ENCODE data around the gene TRAP1.

Gene TRAP1

GRCh38 chr16:3755249-3755648, 37.9 kb upstream of the TRAP1 start:
- no peak overlapping the region for H3K27ac ChIP-seq (ENCODE audit: low read length)
- H3K9ac ChIP-seq (ENCODE audit: low read length): no peak overlapping the region
- H3K79me2 ChIP-seq (ENCODE audit: low read length): no peaks in the 10 kb centered on the region
- H4K20me1 ChIP-seq (ENCODE audit: insufficient read depth, low read length): 0 out of 2 replicates have a peak, but pooled peaks cover 5% of the 10 kb centered on the region
- no peak overlapping the region for H3K4me3 ChIP-seq (ENCODE audit: low read length)
- H3K36me3 ChIP-seq (replicated peaks; ENCODE audit: low read depth, low read length): peaks cover 35% of the 10 kb centered on the region
- no peaks in the 10 kb centered on the region for H3K27me3 ChIP-seq (ENCODE audit: low read depth, low read length)
- no peak for TF ChIP-seq CTCF (IDR thresholded peaks at IDR 0.05; ENCODE audit: low read depth, low read length)
- no peak for TF ChIP-seq EZH2phosphoT487 (IDR thresholded peaks at IDR 0.05; ENCODE audit: low read depth)
- H3K9me3 ChIP-seq (ENCODE audit: insufficient read depth, low read length): no peaks in the 10 kb centered on the region
- no peak overlapping the region for H2AFZ ChIP-seq (ENCODE audit: low read depth, low read length)
- no peaks in the 10 kb centered on the region for H3K4me1 ChIP-seq (ENCODE audit: low read length)
- no peak overlapping the region for H3K4me2 ChIP-seq (ENCODE audit: low read length)

DNA sequence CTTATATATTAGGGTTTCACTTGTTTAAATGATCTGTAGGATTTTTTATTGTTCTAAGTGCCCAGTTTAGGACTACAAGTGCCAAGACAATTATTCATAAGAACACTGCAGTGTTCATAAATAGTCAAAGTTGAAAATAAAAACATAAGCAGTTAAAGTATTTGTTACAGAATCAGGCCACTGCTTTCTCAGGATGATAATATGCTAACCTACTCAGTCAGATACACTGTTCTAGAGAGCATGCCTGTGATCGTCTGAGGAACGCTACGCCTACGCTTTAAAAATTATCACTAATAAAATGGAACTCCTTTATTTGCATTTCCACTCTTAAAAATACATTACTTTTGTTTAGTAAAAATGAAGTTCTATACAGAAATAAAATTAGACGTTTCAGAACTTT, 37.4 kb upstream of the TRAP1 start:
- Histone ChIP-seq H3K79me2 (ENCODE audit: low read length) (no peaks in the 10 kb centered on the region), H4K20me1 (ENCODE audit: insufficient read depth, low read length) (0 out of 2 replicates have a peak, but pooled peaks cover 5% of the 10 kb centered on the region), H3K27me3 (ENCODE audit: low read depth, low read length) (no peaks in the 10 kb centered on the region), H3K4me1 (ENCODE audit: low read length) (no peaks in the 10 kb centered on the region), H3K27ac (ENCODE audit: low read length) (no peak overlapping the region), H3K4me2 (ENCODE audit: low read length) (no peak overlapping the region), H3K36me3 (replicated peaks; ENCODE audit: low read depth, low read length) (peaks cover 35% of the 10 kb centered on the region), H3K9ac (ENCODE audit: low read length) (no peak overlapping the region), H2AFZ (ENCODE audit: low read depth, low read length) (no peak overlapping the region), H3K4me3 (ENCODE audit: low read length) (no peak overlapping the region), H3K9me3 (ENCODE audit: insufficient read depth, low read length) (no peaks in the 10 kb centered on the region)
- TF ChIP-seq CTCF (IDR thresholded peaks at IDR 0.05; ENCODE audit: low read depth, low read length): no peak
- TF ChIP-seq EZH2phosphoT487 (IDR thresholded peaks at IDR 0.05; ENCODE audit: low read depth): no peak

GRCh38 chr16:3754081-3754703, 36.9 kb upstream of the TRAP1 start:
- no peaks in the 10 kb centered on the region for H3K79me2 ChIP-seq (ENCODE audit: low read length)
- TF ChIP-seq CTCF (IDR thresholded peaks at IDR 0.05; ENCODE audit: low read depth, low read length) (no peak), EZH2phosphoT487 (IDR thresholded peaks at IDR 0.05; ENCODE audit: low read depth) (no peak)
- H3K4me2 ChIP-seq (ENCODE audit: low read length): no peak overlapping the region
- H2AFZ ChIP-seq (ENCODE audit: low read depth, low read length): no peak overlapping the region
- no peaks in the 10 kb centered on the region for H3K9me3 ChIP-seq (ENCODE audit: insufficient read depth, low read length)
- H3K27me3 ChIP-seq (ENCODE audit: low read depth, low read length): no peaks in the 10 kb centered on the region
- peaks cover 35% of the 10 kb centered on the region for H3K36me3 ChIP-seq (replicated peaks; ENCODE audit: low read depth, low read length)
- H3K9ac ChIP-seq (ENCODE audit: low read length): no peak overlapping the region
- H3K4me3 ChIP-seq (ENCODE audit: low read length): no peak overlapping the region
- H3K4me1 ChIP-seq (ENCODE audit: low read length): no peaks in the 10 kb centered on the region
- 0 out of 2 replicates have a peak, but pooled peaks cover 5% of the 10 kb centered on the region for H4K20me1 ChIP-seq (ENCODE audit: insufficient read depth, low read length)
- no peak overlapping the region for H3K27ac ChIP-seq (ENCODE audit: low read length)

DNA sequence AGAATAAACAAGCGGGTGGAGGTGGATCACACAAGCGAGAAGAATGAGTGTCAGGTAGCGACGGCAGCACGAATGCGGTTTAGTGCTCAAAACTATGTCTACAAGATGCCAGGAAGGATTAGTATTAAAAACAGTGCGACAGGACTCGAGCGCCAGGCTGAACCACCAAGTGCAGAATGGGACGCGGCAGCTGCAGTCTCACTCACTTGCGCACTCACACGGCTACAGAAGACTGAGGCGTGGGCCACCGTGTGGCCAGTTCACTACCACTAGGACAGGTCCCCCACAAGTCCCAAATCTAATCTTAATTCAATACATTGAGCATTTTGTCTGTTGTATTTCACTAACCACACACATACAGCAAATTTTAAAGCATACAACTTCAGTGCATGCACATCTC, 35.7 kb upstream of the TRAP1 start:
- Histone ChIP-seq H3K4me3 (ENCODE audit: low read length) (no peak overlapping the region), H4K20me1 (ENCODE audit: insufficient read depth, low read length) (0 out of 2 replicates have a peak, but pooled peaks cover 5% of the 10 kb centered on the region), H3K27ac (ENCODE audit: low read length) (no peak overlapping the region), H3K4me1 (ENCODE audit: low read length) (no peaks in the 10 kb centered on the region), H3K79me2 (ENCODE audit: low read length) (no peaks in the 10 kb centered on the region), H3K4me2 (ENCODE audit: low read length) (no peak overlapping the region), H3K9me3 (ENCODE audit: insufficient read depth, low read length) (no peaks in the 10 kb centered on the region), H2AFZ (ENCODE audit: low read depth, low read length) (no peak overlapping the region), H3K9ac (ENCODE audit: low read length) (no peak overlapping the region), H3K27me3 (ENCODE audit: low read depth, low read length) (no peaks in the 10 kb centered on the region), H3K36me3 (replicated peaks; ENCODE audit: low read depth, low read length) (peaks cover 28% of the 10 kb centered on the region)
- TF ChIP-seq EZH2phosphoT487 (IDR thresholded peaks at IDR 0.05; ENCODE audit: low read depth) (no peak), CTCF (IDR thresholded peaks at IDR 0.05; ENCODE audit: low read depth, low read length) (no peak)
